Coronary artery (tissue), 2 donors: ENCODE measurements around the gene VASN.

Experiments
- DNase-seq: peaks from one replicate; pipeline ENCODE4 v3.0.0-alpha.2; 2017; ENCODE audit warnings: low spot score
- H3K27ac ChIP-seq, 2 donors: fragments of 200-600 bp; sonication (generic); one replicate each; pipeline ENCODE4 v1.5.1; 2016 to 2019
- H3K4me3 ChIP-seq: fragments of 200-600 bp; sonication (generic); 2 replicates; pipeline ENCODE4 v1.5.1; 2016; ENCODE audit warnings: mild to moderate bottlenecking, moderate library complexity
- TF ChIP-seq, protein P1 (sequence below): fragments of 200-600 bp; sonication (generic); IDR thresholded peaks from one replicate; pipeline ENCODE4 v1.5.1; 2019; ENCODE audit warnings: antibody characterized with exemption

The VASN gene

DNA sequence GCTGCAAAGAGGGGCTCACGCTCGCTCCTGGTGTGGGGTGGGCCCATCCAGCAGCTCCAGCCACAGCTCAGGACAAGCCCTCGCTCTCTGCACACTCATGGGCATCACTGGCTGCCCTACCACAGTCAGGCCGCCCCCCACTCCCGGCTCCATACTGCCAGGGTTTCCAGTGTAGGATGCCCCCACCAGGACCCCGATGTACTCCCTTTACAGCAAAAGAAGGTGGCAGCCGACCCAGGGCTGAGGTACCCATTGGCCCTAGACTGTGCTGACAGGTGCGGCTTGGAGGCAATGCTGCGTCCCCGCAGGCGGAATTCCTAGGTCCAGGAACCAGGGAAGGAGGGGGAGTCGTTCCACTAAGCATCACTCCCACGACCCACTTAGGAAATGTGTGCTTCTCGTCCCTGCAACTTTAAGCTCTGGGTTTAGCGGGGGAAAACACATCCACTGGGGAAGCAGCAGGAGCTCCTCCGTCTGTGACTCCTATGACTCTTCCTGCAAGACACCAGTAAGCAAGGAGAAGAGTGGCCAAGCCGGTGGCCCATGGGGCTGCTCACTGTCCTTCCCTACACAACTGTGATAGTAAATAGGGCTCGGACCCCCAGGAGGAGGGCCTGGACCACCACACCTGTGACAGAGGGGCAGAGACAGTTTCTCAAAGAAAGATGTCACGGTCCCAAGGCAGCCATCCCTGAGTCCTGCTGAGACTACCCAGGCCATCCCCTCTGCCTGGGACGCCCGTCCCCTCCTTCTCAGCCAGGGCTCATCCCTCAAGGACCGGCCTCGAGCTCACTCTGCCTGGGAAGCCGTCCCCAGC, 31.7 kb downstream of the VASN start:
- Histone ChIP-seq H3K4me3 (no peak overlapping the region), H3K27ac (no peak overlapping the region)
- no peak for DNase-seq
- TF ChIP-seq, protein P1, sequence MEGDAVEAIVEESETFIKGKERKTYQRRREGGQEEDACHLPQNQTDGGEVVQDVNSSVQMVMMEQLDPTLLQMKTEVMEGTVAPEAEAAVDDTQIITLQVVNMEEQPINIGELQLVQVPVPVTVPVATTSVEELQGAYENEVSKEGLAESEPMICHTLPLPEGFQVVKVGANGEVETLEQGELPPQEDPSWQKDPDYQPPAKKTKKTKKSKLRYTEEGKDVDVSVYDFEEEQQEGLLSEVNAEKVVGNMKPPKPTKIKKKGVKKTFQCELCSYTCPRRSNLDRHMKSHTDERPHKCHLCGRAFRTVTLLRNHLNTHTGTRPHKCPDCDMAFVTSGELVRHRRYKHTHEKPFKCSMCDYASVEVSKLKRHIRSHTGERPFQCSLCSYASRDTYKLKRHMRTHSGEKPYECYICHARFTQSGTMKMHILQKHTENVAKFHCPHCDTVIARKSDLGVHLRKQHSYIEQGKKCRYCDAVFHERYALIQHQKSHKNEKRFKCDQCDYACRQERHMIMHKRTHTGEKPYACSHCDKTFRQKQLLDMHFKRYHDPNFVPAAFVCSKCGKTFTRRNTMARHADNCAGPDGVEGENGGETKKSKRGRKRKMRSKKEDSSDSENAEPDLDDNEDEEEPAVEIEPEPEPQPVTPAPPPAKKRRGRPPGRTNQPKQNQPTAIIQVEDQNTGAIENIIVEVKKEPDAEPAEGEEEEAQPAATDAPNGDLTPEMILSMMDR, result no peak

GRCh38 chr16:4404247-4404966, 32.8 kb downstream of the VASN start:
- DNase-seq, result no peak
- H3K27ac ChIP-seq, result no peak overlapping the region

DNA sequence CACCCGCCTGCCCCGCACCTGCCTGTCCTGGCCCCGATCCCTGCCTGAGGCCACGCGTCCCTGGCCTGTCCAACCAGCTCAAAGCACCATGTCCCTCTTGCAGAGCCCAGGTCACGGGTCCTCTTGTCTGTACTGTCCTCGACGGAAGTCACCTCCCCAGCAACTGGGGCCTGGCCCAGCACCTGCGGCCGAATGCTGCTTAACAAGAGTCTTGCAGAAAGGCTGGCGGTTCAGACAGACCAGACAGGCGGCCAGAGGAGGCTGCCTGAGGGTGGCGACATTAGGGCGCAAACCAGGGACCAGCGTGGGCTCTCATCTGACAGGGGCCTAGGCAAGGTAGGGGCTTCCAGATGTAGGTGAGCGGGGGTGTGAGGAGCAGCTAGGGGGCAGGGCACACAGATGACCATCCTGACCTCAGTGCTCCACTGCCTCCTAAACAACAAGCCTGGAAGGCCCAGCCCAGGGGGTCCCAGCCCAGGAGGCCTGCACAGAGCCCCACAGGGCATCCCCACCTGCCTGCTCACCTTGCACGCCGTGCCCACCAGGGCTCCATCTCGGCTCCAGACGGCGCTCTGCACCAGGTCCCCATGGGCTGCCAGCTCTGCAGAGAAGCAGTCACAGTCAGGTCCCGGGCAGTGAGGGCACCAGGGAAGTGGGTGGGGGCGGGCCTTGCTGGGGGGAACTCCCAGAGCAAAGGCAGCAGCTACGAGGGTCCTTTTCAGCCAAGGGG, 33.5 kb downstream of the VASN start:
- H3K4me3 ChIP-seq, result no peak overlapping the region
- DNase-seq, result no peak
- H3K27ac ChIP-seq, result no peak overlapping the region
- TF ChIP-seq, protein P1, result no peak

More at GRCh38 chr16:4404247-4404966, 32.8 kb downstream of the VASN start:
- no peak overlapping the region for H3K4me3 ChIP-seq
- TF ChIP-seq, protein P1, result peak; percentile 34

- H3K4me3 ChIP-seq, result no peak overlapping the region
- peak overlapping the region in 1 of 2 donors; percentile 2 for H3K27ac ChIP-seq
- no peak for DNase-seq
- TF ChIP-seq, protein P1, result no peak
Measured at GRCh38 chr16:4407543-4408322, 36.1 kb downstream of the VASN start.

GRCh38 chr16:4408323-4408690, 36.7 kb downstream of the VASN start:
- DNase-seq, result no peak
- Histone ChIP-seq H3K4me3 (no peak overlapping the region), H3K27ac (no peak overlapping the region)
- TF ChIP-seq, protein P1, result no peak

DNA sequence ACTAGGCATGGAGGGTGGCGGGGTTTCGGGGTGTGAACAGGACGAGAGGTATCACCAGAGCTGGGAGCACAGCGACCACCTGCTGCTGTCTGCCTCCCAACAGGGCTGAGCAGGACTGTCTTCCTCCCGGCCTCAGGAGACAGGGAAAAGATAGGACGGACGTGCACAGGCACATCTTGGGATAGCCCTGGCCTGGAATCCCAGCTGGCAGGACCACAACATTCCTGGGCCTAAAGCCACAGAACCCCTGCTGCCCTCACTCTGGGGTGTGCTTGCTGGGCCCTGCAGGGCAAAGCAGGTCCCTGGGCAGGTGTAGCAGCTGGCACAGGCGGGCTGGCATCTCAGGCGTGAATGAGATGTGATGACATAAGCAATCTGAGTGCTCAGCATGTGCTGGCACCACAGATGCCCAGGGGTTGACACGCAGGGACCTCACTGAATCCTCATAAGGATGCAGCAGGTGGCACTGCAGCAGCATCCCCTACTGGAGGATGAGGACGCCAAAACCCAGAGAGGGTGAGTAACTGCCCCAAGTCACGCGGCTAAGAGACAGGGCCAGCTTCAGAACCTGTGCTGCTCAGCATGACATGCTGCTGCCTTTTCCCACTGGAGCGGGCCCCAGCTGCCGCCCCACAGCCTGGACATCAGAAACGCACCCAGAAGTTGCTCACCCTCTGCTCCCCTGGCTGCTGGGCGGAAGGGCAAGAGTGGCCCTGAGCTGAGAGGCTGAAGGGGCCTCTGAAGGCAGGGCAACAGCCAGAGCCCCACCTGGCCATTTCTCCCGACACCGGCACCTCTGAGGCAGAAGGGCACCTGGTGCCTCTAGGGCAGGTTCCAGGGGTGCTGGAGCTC, 37.7 kb downstream of the VASN start:
- DNase-seq, result no peak
- TF ChIP-seq, protein P1, result no peak
- no peak overlapping the region for H3K4me3 ChIP-seq
- H3K27ac ChIP-seq, result no peak overlapping the region
